ENCODE data around the gene KCNQ2.

DNA sequence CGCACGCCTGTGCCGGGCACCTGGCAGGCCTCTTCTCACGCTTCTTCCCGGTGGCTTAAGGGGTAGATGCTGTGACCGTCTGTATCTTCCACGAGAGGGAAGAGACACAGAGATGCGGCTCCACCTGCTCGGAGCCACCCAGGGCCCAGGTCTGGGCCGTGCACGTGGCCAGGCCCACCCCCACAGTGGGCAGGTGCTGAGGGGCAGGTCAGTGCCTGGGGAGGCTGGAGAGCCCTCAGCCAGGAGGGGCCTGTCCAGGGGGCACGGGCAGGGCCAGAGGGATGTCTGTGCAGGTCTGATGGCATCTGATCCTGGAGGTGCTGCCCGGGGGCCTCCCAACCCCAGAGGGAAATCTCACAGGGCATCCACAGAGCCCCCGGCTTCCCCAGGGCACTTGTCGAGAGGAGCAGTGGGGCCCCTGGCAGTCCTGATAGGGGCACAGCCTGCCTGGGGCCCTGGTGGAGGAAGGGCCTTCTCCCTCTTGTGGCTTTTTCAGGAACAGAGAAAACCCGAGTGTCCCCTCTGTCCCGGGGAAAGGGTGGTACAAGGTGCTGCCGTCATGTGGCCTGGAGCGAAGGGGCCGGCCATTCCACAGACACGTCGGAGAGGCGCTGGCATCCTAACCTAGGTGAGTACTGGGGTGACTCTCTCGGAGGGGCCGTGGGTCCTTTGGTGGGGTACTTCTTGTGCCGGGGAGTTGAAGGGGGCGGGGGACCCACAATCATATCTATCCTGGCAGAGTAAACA, 61.1 kb downstream of the KCNQ2 start:
- TF ChIP-seq SUZ12 (IDR thresholded peaks at IDR 0.05; ENCODE audit: extremely low read depth, insufficient read depth, insufficient read length) (no peak), ZNF274 (IDR thresholded peaks at IDR 0.05; ENCODE audit: low read depth, low read length) (no peak), YY1 (IDR thresholded peaks at IDR 0.05; ENCODE audit: insufficient read depth, insufficient read length) (no peak)

Measured in NT2/D1 (cell line).